HG03439 (cell line): Measurements from ENCODE around the gene OPCML.

Source experiments
- ATAC-seq: cut with Tn5 transposase; IDR thresholded peaks from one replicate; pipeline ENCODE4 v1.9.1; 2021; ENCODE audit warnings: mild to moderate bottlenecking, moderate library complexity; ENCODE audit not compliant: unreplicated experiment

Gene OPCML

GRCh38 chr11:132716037-132716436, 816.3 kb downstream of the OPCML start:
- no peak for ATAC-seq

GRCh38 chr11:132714859-132715440, 817.4 kb downstream of the OPCML start:
- ATAC-seq, result no peak

GRCh38 chr11:132712466-132712865, 819.8 kb downstream of the OPCML start:
- no peak for ATAC-seq

- no peak for ATAC-seq
Measured at GRCh38 chr11:132704781-132705375, 827.4 kb downstream of the OPCML start.

GRCh38 chr11:132692891-132693290, 839.4 kb downstream of the OPCML start:
- ATAC-seq, result no peak

GRCh38 chr11:132691848-132692550, 840.3 kb downstream of the OPCML start:
- ATAC-seq, result no peak

GRCh38 chr11:132686886-132687285, 845.4 kb downstream of the OPCML start:
- no peak for ATAC-seq

GRCh38 chr11:132685174-132685611, 847.1 kb downstream of the OPCML start:
- ATAC-seq, result no peak

- no peak for ATAC-seq
Measured at GRCh38 chr11:132683602-132684001, 848.7 kb downstream of the OPCML start.

GRCh38 chr11:132681971-132682370, 850.3 kb downstream of the OPCML start:
- ATAC-seq, result no peak

- ATAC-seq, result no peak
Measured at GRCh38 chr11:132680584-132680983, 851.7 kb downstream of the OPCML start.

- ATAC-seq, result no peak
Measured at GRCh38 chr11:132674151-132674550, 858.1 kb downstream of the OPCML start.

GRCh38 chr11:132671851-132672370, 860.4 kb downstream of the OPCML start:
- no peak for ATAC-seq

GRCh38 chr11:132670921-132671675, 861.2 kb downstream of the OPCML start:
- no peak for ATAC-seq

GRCh38 chr11:132669949-132670348, 862.4 kb downstream of the OPCML start:
- ATAC-seq, result no peak

GRCh38 chr11:132665205-132665604, 867.1 kb downstream of the OPCML start:
- no peak for ATAC-seq

- ATAC-seq, result no peak
Measured at GRCh38 chr11:132658696-132659095, 873.6 kb downstream of the OPCML start.

- no peak for ATAC-seq
Measured at GRCh38 chr11:132658004-132658403, 874.3 kb downstream of the OPCML start.

GRCh38 chr11:132655187-132655855, 877.0 kb downstream of the OPCML start:
- ATAC-seq, result no peak

- ATAC-seq, result no peak
Measured at GRCh38 chr11:132653237-132653636, 879.1 kb downstream of the OPCML start.
